HCT116 (cell line): Measurements from ENCODE around the gene WNT11.

ENCODE experiments used
- EGR1 ChIP-seq: IDR thresholded peaks from 2 replicates; pipeline ENCODE4 v1.6.1; 2012; ENCODE audit warnings: low read depth
- EZH2 ChIP-seq: fragments of 200-600 bp; sonication (generic); IDR thresholded peaks from 2 replicates; pipeline ENCODE4 v1.6.1; 2017; ENCODE audit warnings: antibody characterized with exemption, mixed run types
- JUND ChIP-seq: IDR thresholded peaks from 2 replicates; pipeline ENCODE4 v1.6.1; 2012
- POLR2AphosphoS5 ChIP-seq: IDR thresholded peaks from 2 replicates; pipeline ENCODE4 v1.6.1; 2011; ENCODE audit warnings: mild to moderate bottlenecking, low read depth, low read length, moderate library complexity
- TF ChIP-seq, protein P1 (sequence below), 3 experiments: fragments of 200-600 bp in 1 of 3; sonication (generic) in 1 of 3; IDR thresholded peaks in 2 of 3; conservative IDR thresholded peaks in 1 of 3; 2 replicates each; pipeline ENCODE4 v1.5.1; 2012 to 2017; ENCODE audit warnings: low read depth in 2 of 3, low read length in 2 of 3, antibody characterized with exemption in 1 of 3, borderline replicate concordance in 1 of 3, control low read depth in 1 of 3, mild to moderate bottlenecking in 1 of 3, mixed read lengths in 1 of 3, mixed run types in 1 of 3, moderate library complexity in 1 of 3; ENCODE audit not compliant: insufficient read depth in 1 of 3
- TF ChIP-seq, protein P2 (sequence below): IDR thresholded peaks from 2 replicates; pipeline ENCODE4 v1.6.1; 2012; ENCODE audit warnings: low read depth

DNA sequence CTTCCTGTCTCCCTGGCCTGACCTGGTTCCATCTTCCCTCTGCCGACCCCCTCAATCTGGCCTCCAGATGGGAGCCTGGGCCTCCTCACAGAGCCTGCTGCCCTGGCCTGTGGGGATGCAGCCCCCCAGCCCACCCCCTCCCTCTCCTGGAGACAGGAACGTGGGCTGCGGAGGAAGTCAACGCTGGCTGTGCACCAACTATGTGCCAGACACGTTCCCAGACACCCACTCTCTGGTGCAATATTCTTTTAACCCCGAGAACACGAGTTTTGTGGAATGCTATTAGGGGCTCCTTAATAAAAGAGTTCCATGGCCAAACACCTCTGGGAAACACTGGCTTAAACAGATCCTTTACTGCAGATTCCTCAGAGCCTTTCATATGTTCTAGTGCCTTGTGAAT, 15.9 kb downstream of the WNT11 start:
- TF ChIP-seq JUND (no peak), POLR2AphosphoS5 (no peak), EGR1 (no peak), EZH2 (no peak)
- TF ChIP-seq, protein P1, sequence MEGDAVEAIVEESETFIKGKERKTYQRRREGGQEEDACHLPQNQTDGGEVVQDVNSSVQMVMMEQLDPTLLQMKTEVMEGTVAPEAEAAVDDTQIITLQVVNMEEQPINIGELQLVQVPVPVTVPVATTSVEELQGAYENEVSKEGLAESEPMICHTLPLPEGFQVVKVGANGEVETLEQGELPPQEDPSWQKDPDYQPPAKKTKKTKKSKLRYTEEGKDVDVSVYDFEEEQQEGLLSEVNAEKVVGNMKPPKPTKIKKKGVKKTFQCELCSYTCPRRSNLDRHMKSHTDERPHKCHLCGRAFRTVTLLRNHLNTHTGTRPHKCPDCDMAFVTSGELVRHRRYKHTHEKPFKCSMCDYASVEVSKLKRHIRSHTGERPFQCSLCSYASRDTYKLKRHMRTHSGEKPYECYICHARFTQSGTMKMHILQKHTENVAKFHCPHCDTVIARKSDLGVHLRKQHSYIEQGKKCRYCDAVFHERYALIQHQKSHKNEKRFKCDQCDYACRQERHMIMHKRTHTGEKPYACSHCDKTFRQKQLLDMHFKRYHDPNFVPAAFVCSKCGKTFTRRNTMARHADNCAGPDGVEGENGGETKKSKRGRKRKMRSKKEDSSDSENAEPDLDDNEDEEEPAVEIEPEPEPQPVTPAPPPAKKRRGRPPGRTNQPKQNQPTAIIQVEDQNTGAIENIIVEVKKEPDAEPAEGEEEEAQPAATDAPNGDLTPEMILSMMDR (IDR thresholded peaks at IDR 0.05 in 2 of 3, conservative IDR thresholded peaks at IDR 0.05 in 1 of 3; ENCODE audit: borderline replicate concordance in 1 of 3, insufficient read depth in 1 of 3, low read depth in 2 of 3, low read length in 2 of 3) = no peak
- TF ChIP-seq, protein P2, sequence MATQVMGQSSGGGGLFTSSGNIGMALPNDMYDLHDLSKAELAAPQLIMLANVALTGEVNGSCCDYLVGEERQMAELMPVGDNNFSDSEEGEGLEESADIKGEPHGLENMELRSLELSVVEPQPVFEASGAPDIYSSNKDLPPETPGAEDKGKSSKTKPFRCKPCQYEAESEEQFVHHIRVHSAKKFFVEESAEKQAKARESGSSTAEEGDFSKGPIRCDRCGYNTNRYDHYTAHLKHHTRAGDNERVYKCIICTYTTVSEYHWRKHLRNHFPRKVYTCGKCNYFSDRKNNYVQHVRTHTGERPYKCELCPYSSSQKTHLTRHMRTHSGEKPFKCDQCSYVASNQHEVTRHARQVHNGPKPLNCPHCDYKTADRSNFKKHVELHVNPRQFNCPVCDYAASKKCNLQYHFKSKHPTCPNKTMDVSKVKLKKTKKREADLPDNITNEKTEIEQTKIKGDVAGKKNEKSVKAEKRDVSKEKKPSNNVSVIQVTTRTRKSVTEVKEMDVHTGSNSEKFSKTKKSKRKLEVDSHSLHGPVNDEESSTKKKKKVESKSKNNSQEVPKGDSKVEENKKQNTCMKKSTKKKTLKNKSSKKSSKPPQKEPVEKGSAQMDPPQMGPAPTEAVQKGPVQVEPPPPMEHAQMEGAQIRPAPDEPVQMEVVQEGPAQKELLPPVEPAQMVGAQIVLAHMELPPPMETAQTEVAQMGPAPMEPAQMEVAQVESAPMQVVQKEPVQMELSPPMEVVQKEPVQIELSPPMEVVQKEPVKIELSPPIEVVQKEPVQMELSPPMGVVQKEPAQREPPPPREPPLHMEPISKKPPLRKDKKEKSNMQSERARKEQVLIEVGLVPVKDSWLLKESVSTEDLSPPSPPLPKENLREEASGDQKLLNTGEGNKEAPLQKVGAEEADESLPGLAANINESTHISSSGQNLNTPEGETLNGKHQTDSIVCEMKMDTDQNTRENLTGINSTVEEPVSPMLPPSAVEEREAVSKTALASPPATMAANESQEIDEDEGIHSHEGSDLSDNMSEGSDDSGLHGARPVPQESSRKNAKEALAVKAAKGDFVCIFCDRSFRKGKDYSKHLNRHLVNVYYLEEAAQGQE = no peak
